IMR-90 (cell line): ENCODE measurements around the gene TBC1D12. TPM values are rescaled to one million over a fixed set of nuclear protein-coding genes. Genes with fewer than 3 reads are reported as not detected.
A peak's percentile ranks its signal among the peaks of the same experiment; 100 is the strongest.

Experiments used
- ATAC-seq: fragments of 200-7000 bp; cut with Tn5 transposase; 2 replicates; pipeline ENCODE4 v1.9.1; 2020; ENCODE audit warnings: low read depth, mild to moderate bottlenecking, moderate library complexity
- BruUV-seq: library from RNA; stranded (reverse); fragments of 400-500 nt; replicated peaks from 2 replicates; lab custom pipeline; 2021; lab: Mats Ljungman, UMichigan
- CTCF ChIA-PET: fragments of 300-600 bp; formaldehyde crosslinking; extraction: SDS; loops from one replicate; lab custom pipeline; 2021; ENCODE audit warnings: antibody characterized with exemption; lab: Yijun Ruan, JAX
- POLR2A ChIA-PET: fragments of 300-600 bp; sonication (Branson Sonifier 250); formaldehyde crosslinking; loops from one replicate; lab custom pipeline; 2022; ENCODE audit warnings: antibody characterized with exemption; ENCODE audit not compliant: unreplicated experiment; lab: Charles Lee
- DNase-seq: peaks from one replicate; pipeline ENCODE4 v3.0.0; 2013
- H2AFZ ChIP-seq: replicated peaks from 2 replicates; pipeline ENCODE3; 2013; ENCODE audit warnings: low read length, mild to moderate bottlenecking; ENCODE audit not compliant: poor library complexity
- H2AK5ac ChIP-seq: 2 replicates; pipeline ENCODE4 v1.6.1; 2013; ENCODE audit warnings: low read depth, low read length, inconsistent platforms
- H2AK9ac ChIP-seq: replicated peaks from 2 replicates; pipeline ENCODE3; 2013; ENCODE audit warnings: mild to moderate bottlenecking, low read depth, low read length, moderate library complexity; ENCODE audit not compliant: poor library complexity
- H2BK120ac ChIP-seq: 2 replicates; pipeline ENCODE4 v1.6.1; 2013; ENCODE audit warnings: low read depth, low read length, inconsistent platforms
- H2BK15ac ChIP-seq: 3 replicates; pipeline ENCODE4 v1.6.1; 2013; ENCODE audit warnings: low read depth, low read length, inconsistent platforms
- H2BK20ac ChIP-seq: 2 replicates; pipeline ENCODE4 v1.6.1; 2013; ENCODE audit warnings: low read depth, mild to moderate bottlenecking, inconsistent platforms, low read length, moderate library complexity
- H2BK5ac ChIP-seq: 2 replicates; pipeline ENCODE4 v1.6.1; 2013; ENCODE audit warnings: mild to moderate bottlenecking, low read depth, low read length, inconsistent platforms; ENCODE audit not compliant: poor library complexity, severe bottlenecking
- H3K14ac ChIP-seq: replicated peaks from 2 replicates; pipeline ENCODE4 v1.6.1; 2013; ENCODE audit warnings: low read depth, low read length, inconsistent platforms
- H3K18ac ChIP-seq: 2 replicates; pipeline ENCODE4 v1.6.1; 2013; ENCODE audit warnings: low read depth, low read length, control low read depth
- H3K23ac ChIP-seq: 2 replicates; pipeline ENCODE4 v1.6.1; 2013; ENCODE audit warnings: low read depth, low read length, inconsistent platforms
- H3K27ac ChIP-seq: 2 replicates; pipeline ENCODE4 v1.5.1; 2013; ENCODE audit warnings: mild to moderate bottlenecking, control low read depth, low read length; ENCODE audit not compliant: insufficient read depth
- H3K27me3 ChIP-seq: 2 replicates; pipeline ENCODE4 v1.6.1; 2013; ENCODE audit warnings: low read length; ENCODE audit not compliant: control insufficient read depth, insufficient read depth
- H3K36me3 ChIP-seq: 2 replicates; pipeline ENCODE4 v1.6.1; 2013; ENCODE audit warnings: low read length, mixed read lengths; ENCODE audit not compliant: control insufficient read depth, insufficient read depth
- H3K4ac ChIP-seq: 2 replicates; pipeline ENCODE4 v1.6.1; 2013; ENCODE audit warnings: low read depth, low read length, inconsistent platforms
- H3K4me1 ChIP-seq: 2 replicates; pipeline ENCODE4 v1.6.1; 2013; ENCODE audit warnings: low read length, mixed read lengths; ENCODE audit not compliant: control insufficient read depth, insufficient read depth
- H3K4me2 ChIP-seq: 2 replicates; pipeline ENCODE4 v1.6.1; 2013; ENCODE audit warnings: low read depth, mild to moderate bottlenecking, control low read depth, low read length, moderate library complexity
- H3K4me3 ChIP-seq: 2 replicates; pipeline ENCODE4 v1.5.1; 2013; ENCODE audit warnings: low read depth, mild to moderate bottlenecking, control low read depth, low read length, moderate library complexity; ENCODE audit not compliant: insufficient read depth
- H3K56ac ChIP-seq: 2 replicates; pipeline ENCODE4 v1.6.1; 2013; ENCODE audit warnings: low read length, inconsistent platforms; ENCODE audit not compliant: insufficient read depth; ENCODE audit errors: extremely low read depth
- H3K79me1 ChIP-seq, 2 experiments: 2 replicates each; pipeline ENCODE4 v1.6.1; 2013; ENCODE audit warnings: low read length in 2 of 2, inconsistent platforms in 1 of 2, low read depth in 1 of 2
- H3K9ac ChIP-seq: 2 replicates; pipeline ENCODE4 v1.6.1; 2013; ENCODE audit warnings: low read depth, low read length, control low read depth
- H3K9me1 ChIP-seq: 2 replicates; pipeline ENCODE4 v1.6.1; 2013; ENCODE audit warnings: low read length, inconsistent platforms; ENCODE audit not compliant: insufficient read depth
- H3K9me3 ChIP-seq: 2 replicates; pipeline ENCODE4 v1.6.1; 2013; ENCODE audit warnings: low read length; ENCODE audit not compliant: control insufficient read depth, insufficient read depth
- H4K20me1 ChIP-seq: 2 replicates; pipeline ENCODE4 v1.6.1; 2013; ENCODE audit warnings: low read length, inconsistent platforms; ENCODE audit not compliant: insufficient read depth
- H4K5ac ChIP-seq: 2 replicates; pipeline ENCODE4 v1.6.1; 2013; ENCODE audit warnings: mild to moderate bottlenecking, low read depth, low read length, control low read depth
- H4K8ac ChIP-seq, 2 experiments: 2 replicates each; pipeline ENCODE4 v1.6.1; 2013; ENCODE audit warnings: low read depth in 2 of 2, low read length in 2 of 2, control low read depth in 1 of 2, inconsistent platforms in 1 of 2
- H4K91ac ChIP-seq: 2 replicates; pipeline ENCODE4 v1.6.1; 2013; ENCODE audit warnings: low read depth, low read length, inconsistent platforms; ENCODE audit not compliant: insufficient read depth
- BHLHE40 ChIP-seq: fragments of 150-350 bp; IDR thresholded peaks from 2 replicates; pipeline ENCODE4 v1.6.1; 2016; ENCODE audit warnings: mild to moderate bottlenecking, low read depth, low read length
- CEBPB ChIP-seq: IDR thresholded peaks from 2 replicates; pipeline ENCODE4 v1.6.1; 2012; ENCODE audit warnings: low read depth, low read length, improper control_type of control experiment
- FOS ChIP-seq: fragments of 150-350 bp; IDR thresholded peaks from 2 replicates; pipeline ENCODE4 v1.6.1; 2016; ENCODE audit warnings: low read depth, low read length
- MAFK ChIP-seq: IDR thresholded peaks from 2 replicates; pipeline ENCODE4 v1.6.1; 2012; ENCODE audit warnings: low read depth, low read length, improper control_type of control experiment
- MXI1 ChIP-seq: IDR thresholded peaks from 2 replicates; pipeline ENCODE4 v1.6.1; 2012; ENCODE audit warnings: low read depth, mild to moderate bottlenecking, low read length, moderate library complexity, borderline replicate concordance
- POLR2A ChIP-seq: IDR thresholded peaks from 2 replicates; pipeline ENCODE4 v1.6.1; 2012; ENCODE audit warnings: mild to moderate bottlenecking, low read depth, low read length
- RAD21 ChIP-seq: IDR thresholded peaks from 2 replicates; pipeline ENCODE4 v1.6.1; 2012; ENCODE audit warnings: low read length, improper control_type of control experiment
- RCOR1 ChIP-seq: IDR thresholded peaks from 2 replicates; pipeline ENCODE4 v1.6.1; 2012; ENCODE audit warnings: mild to moderate bottlenecking, low read length, improper control_type of control experiment; ENCODE audit not compliant: insufficient replicate concordance
- SMC3 ChIP-seq: fragments of 150-350 bp; IDR thresholded peaks from 2 replicates; pipeline ENCODE4 v1.6.1; 2016; ENCODE audit warnings: low read depth, mild to moderate bottlenecking, antibody characterized with exemption, low read length, moderate library complexity
- WGBS, 2 experiments: methylation state at CpG; one replicate each; pipeline versions ENCODE4 v1.1.5 to v1.1.7; 2013; ENCODE audit warnings: missing lambda C conversion rate in 2 of 2; ENCODE audit not compliant: insufficient read length in 1 of 2; ENCODE audit errors: extremely low coverage in 2 of 2; 5-methylcytosine and 5-hydroxymethylcytosine counted together
- dilution Hi-C: fragments of 300-500 bp; cut with HindIII; formaldehyde crosslinking; loops from one replicate; pipeline ENCODE4 v1.14.3; 2018; ENCODE audit warnings: low sequenced_read_pairs; ENCODE audit not compliant: unreplicated experiment
- in situ Hi-C: fragments of 300-500 bp; cut with MboI; formaldehyde crosslinking; loops from 3 replicates; pipeline ENCODE4 v1.14.3; 2019; ENCODE audit warnings: low sequenced_read_pairs, inconsistent platforms, mixed read lengths
- intact Hi-C: fragments of 100-400 bp; cut with micrococcal nuclease; formaldehyde crosslinking; loops from 2 replicates; pipeline ENCODE4 v1.10.0; 2022
- polyA plus RNA-seq, 3 experiments: library from polyadenylated mRNA; depleted of rRNA; stranded (reverse); fragments of >200 nt; gene quantifications; 2 replicates each; pipeline ENCODE4 v1.2.3, GENCODE V29; 2012; ENCODE audit warnings: low replicate concordance in 1 of 3
- total RNA-seq: library from RNA; depleted of rRNA; stranded (reverse); fragments of >200 nt; gene quantifications from 2 replicates; pipeline ENCODE4 v1.2.3, GENCODE V29; 2012
- TF ChIP-seq, protein P1 (sequence below): fragments of 150-350 bp; IDR thresholded peaks from 2 replicates; pipeline ENCODE4 v1.6.1; 2016; ENCODE audit warnings: low read depth, mild to moderate bottlenecking, low read length, moderate library complexity, borderline replicate concordance
- TF ChIP-seq, protein P2 (sequence below): fragments of 150-350 bp; IDR thresholded peaks from 2 replicates; pipeline ENCODE4 v1.6.1; 2017; ENCODE audit warnings: mild to moderate bottlenecking, antibody characterized with exemption, low read length, low read depth
- TF ChIP-seq, protein P3 (sequence below): conservative IDR thresholded peaks from 2 replicates; pipeline ENCODE4 v1.5.1; 2012; ENCODE audit warnings: mild to moderate bottlenecking, low read depth, low read length, improper control_type of control experiment

The TBC1D12 gene
- total and polyA plus RNA-seq, 2 of the 4 experiments (the other 2 are of a cell fraction): 1.9 to 5.4 TPM

GRCh38 chr10:94362360-94363250 lies 39.7 kb upstream of the TBC1D12 start, which contains the start of gene NOC3L:
Gene NOC3L (minus strand): TSS chr10:94362939. CDS start chr10:94362838, 101 bp downstream.
- Histone ChIP-seq H2AK9ac (peak within 1 kb of the TSS; percentile 74), H3K27me3 (no peaks in the 10 kb centered on the region; the same call in 1 of the 2 replicates), H3K9me3 (no peaks in the 10 kb centered on the region), H4K8ac (peak within 1 kb of the TSS; percentile 87 to 95), H3K4me2 (peak within 1 kb of the TSS; percentile 89), H3K23ac (peak within 1 kb of the TSS; percentile 2), H2AFZ (peak within 1 kb of the TSS; percentile 92), H3K79me1 (peaks cover 10 to 24% of the 10 kb centered on the region in 2 experiments), H2BK120ac (peak within 1 kb of the TSS; percentile 14; the same call in 1 of the 2 replicates), H3K56ac (peak within 1 kb of the TSS; percentile 76), H2BK20ac (no peak within 1 kb of the TSS), H3K27ac (peak within 1 kb of the TSS; percentile 56), H3K9me1 (no peaks in the 10 kb centered on the region), H4K20me1 (peaks cover 8% of the 10 kb centered on the region; the same call in 1 of the 2 replicates), H2BK5ac (peak within 1 kb of the TSS; percentile 35), H3K18ac (peak within 1 kb of the TSS; percentile 1; the same call in 1 of the 2 replicates), H2AK5ac (peak within 1 kb of the TSS; percentile 21), H3K36me3 (peaks cover 2% of the 10 kb centered on the region; the same call in 1 of the 2 replicates), H3K4me3 (peak within 1 kb of the TSS; percentile 64), H3K4ac (peak within 1 kb of the TSS; percentile 49), H3K14ac (peak within 1 kb of the TSS; percentile 49; the same call in 1 of the 2 replicates), H2BK15ac (no peak within 1 kb of the TSS; the same call in 2 of the 3 replicates), H4K91ac (peak within 1 kb of the TSS; percentile 41), H4K5ac (peak within 1 kb of the TSS; percentile 58; the same call in 1 of the 2 replicates), H3K9ac (peak within 1 kb of the TSS; percentile 73), H3K4me1 (peaks cover 2% of the 10 kb centered on the region)
- DNase-seq (peak; percentile 96), ATAC-seq (peak; percentile 97)
- ChIA-PET CTCF (interaction anchor here (0.6 to 1.4 kb wide), 6 partner anchors 18 to 371 kb away, joined by 3 read pairs; no protein-coding TSS in a partner anchor), POLR2A (no interaction called here)
- dilution Hi-C loops (no loop called here), intact Hi-C loops (loop anchor here (1.0 to 2.0 kb wide), 3 partner anchors 40 to 446 kb away; partner anchors contain the start of gene TBC1D12), in situ Hi-C loops (no loop called here)
- WGBS, 2 experiments: 0% methylated on average over 14 of the region's 55 CpGs; no CpG with 5 or more reads in 1 of the 2 experiments
- TSS peak; percentile 62 for BruUV-seq
- peak; percentile 51 for TF ChIP-seq RAD21
- no peak for TF ChIP-seq MAFK
- no peak for TF ChIP-seq RCOR1
- TF ChIP-seq FOS: peak; percentile 28; the same call in 1 of the 2 replicates
- TF ChIP-seq, protein P1, sequence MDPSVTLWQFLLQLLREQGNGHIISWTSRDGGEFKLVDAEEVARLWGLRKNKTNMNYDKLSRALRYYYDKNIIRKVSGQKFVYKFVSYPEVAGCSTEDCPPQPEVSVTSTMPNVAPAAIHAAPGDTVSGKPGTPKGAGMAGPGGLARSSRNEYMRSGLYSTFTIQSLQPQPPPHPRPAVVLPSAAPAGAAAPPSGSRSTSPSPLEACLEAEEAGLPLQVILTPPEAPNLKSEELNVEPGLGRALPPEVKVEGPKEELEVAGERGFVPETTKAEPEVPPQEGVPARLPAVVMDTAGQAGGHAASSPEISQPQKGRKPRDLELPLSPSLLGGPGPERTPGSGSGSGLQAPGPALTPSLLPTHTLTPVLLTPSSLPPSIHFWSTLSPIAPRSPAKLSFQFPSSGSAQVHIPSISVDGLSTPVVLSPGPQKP: 0 out of 2 replicates have a peak, but pooled peaks have one; percentile 50
- TF ChIP-seq, protein P2, sequence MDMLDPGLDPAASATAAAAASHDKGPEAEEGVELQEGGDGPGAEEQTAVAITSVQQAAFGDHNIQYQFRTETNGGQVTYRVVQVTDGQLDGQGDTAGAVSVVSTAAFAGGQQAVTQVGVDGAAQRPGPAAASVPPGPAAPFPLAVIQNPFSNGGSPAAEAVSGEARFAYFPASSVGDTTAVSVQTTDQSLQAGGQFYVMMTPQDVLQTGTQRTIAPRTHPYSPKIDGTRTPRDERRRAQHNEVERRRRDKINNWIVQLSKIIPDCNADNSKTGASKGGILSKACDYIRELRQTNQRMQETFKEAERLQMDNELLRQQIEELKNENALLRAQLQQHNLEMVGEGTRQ: peak; percentile 67
- TF ChIP-seq SMC3: peak; percentile 73
- peak; percentile 92 for TF ChIP-seq BHLHE40
- no peak for TF ChIP-seq CEBPB
- TF ChIP-seq POLR2A: peak; percentile 89
- peak; percentile 97 for TF ChIP-seq MXI1
- TF ChIP-seq, protein P3, sequence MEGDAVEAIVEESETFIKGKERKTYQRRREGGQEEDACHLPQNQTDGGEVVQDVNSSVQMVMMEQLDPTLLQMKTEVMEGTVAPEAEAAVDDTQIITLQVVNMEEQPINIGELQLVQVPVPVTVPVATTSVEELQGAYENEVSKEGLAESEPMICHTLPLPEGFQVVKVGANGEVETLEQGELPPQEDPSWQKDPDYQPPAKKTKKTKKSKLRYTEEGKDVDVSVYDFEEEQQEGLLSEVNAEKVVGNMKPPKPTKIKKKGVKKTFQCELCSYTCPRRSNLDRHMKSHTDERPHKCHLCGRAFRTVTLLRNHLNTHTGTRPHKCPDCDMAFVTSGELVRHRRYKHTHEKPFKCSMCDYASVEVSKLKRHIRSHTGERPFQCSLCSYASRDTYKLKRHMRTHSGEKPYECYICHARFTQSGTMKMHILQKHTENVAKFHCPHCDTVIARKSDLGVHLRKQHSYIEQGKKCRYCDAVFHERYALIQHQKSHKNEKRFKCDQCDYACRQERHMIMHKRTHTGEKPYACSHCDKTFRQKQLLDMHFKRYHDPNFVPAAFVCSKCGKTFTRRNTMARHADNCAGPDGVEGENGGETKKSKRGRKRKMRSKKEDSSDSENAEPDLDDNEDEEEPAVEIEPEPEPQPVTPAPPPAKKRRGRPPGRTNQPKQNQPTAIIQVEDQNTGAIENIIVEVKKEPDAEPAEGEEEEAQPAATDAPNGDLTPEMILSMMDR: peak; percentile 99
